ENCODE data around the gene CREB3L2.

The CREB3L2 gene

DNA sequence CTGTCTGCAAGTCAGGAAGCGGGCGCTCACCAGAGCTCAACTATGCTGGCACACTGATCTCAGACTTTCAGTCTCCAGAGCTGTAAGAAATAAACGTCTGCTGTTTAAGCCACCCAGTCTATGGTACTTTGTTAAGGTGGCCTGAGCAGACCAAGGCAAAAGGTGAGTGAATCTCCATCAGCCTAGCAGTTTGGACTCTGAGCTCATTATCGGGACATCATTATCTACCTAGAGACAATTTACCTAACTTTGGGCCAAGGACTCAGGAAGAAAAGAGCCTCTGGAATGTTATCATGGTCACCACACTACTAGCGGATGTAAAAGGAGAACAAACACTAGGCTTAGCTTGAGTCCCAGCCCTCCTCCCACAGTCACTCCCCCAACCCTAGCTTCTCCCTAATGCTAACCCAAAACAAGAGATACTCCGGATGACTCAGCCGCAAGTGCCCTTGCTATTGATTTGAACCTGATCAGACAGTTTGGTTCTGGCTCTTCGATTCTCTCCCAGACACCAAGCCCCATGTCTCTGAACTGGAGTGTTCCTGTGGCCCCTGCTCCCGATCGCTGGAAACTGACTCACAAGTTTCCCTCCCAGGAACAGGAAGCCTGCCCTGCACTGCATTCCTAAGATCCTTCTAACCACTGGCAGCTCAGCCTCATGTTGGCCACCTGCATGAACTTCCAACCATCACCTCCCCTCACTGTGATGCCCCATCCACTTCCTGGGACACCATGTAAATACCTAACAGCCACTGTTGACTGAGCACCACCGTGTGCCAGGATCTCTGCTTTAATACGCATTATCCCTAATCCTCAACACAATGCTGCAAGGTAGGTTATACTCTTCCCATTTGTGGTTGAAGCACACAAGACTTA, 34.5 kb downstream of the CREB3L2 start:
- DNase-seq: no peak

DNA sequence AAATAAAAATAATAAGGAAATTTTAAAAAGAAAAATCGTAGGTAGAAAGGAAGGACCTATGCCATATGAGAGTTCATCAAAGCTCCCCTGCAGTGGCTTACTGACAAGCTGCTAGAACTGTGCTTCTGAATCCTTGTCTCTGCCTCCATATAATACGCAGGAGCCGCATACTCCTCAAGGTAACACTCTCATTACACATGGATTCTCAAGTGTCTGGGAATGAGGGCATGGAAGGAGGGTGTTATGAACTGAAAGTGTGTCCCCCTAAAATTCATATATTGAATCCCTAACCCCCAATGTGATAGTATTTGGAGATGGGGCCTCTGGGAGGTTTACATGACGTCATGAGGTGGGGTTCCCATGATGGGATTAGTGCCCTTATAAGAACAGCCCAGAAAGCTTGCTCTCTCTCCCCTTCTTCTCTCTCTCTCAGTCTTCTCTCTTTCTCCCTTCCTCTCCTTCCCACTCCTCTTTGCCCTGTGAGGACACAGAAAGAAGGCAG, 35.2 kb downstream of the CREB3L2 start:
- no peak for DNase-seq

DNA sequence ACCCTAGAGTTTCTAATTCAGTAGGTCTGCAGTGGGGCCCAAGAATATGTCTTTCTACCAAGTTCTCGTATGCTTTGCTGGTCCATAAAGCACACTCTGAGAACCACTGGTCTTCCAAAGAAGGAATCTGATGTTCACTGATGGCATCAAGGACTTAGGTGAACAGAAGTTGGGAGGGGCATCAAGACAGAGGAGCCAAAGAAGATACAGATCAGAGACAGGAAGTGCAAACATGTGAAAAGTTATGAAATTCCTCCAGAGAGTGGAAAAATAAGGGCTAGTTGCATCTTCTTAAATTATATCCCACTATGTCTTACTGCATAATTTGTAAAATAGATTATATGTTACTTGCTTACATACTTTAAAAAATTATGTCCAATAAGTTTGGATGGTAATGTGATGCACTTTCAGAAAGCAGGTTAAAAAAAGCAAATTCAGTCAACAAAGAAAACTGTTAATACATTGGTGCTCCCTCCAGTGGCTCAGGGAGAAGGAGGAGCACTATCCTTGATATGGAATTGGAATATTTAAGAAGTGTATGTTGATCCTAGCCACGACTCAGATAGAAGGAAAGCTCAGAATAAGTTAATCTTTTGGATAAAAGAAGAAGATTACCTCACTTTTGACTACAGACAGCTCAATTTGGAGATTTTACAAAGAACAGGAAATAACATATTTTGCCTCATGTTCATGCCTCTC, 35.8 kb downstream of the CREB3L2 start:
- no peak for DNase-seq

DNA sequence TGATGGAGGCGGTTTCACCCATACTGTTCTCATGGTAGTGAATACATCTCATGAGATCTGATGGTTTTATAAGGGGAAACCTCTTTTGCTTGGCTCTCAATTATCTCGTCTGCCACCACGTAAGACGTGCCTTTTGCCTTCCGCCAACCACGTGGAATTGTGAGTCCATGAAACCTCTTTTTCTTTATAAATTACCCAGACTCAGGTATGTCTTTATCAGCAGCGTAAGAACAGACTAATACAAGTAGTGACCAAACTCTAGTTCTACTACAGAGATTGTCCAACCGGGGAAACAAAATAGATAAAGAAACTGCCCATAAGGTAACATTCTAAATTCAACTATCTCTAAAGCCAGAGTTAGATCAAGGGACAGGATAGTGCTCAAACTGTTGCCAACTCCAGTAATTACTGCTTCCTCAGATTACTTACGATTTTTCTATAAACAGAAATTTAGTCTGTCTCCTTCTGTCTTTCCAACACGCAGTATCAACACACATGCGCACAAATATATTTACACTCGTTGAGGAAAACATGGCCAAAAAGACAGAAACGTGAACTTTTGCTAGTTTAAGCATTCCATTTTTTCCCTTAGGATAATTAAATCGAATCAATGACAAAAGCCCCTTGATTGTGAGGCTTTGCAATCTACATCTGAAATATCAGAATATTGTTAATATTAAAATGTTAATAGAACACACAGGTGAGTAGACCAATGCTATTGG, 36.9 kb downstream of the CREB3L2 start:
- DNase-seq: no peak

DNA sequence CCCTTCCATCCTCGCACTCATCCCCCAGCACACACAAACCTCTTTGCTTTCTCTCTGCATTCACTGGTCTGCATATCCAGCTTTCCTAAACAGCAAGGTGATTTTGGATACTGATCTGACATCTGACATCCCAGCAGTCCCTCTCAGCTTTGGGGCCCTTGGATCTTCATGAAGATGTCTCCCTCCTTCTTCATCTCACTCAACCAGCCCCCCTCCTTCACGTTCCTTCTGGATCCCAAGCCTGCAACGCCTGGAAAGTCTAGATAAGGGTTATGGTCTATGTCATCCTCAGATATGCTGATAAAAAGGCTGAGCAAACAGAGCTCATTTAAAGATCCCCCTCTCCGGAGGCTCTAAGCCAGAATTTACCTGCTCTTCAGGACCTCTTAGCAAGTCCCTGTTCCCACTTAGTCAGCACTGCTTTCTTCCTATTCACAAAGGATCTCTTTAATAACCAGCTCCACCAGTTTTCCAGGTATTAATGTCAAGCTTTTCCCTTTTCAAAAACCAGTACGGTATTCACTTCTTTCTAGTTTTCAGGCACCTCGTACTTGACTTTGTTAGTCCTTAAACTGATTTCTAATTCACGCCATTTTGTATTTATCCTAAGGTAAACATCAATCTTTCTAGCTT, 38.9 kb downstream of the CREB3L2 start:
- DNase-seq: no peak

DNA sequence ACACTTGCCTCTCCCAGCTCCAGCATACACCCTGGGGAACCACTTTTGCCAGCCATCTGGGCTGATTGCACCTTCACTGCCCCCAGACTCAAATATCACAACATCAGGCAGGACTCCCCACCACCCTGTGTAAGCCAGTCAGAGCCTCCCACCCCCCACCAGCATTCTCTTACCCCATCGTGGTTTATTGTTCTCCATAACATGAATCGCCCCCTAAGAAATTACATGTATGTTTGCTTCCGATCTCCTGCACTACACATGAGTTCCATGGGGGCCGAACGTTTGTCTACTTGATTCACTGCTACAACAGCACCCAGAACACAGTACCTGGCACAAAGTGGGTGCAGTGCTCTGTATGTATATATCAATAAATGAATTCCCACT, 39.4 kb downstream of the CREB3L2 start:
- DNase-seq: no peak

DNA sequence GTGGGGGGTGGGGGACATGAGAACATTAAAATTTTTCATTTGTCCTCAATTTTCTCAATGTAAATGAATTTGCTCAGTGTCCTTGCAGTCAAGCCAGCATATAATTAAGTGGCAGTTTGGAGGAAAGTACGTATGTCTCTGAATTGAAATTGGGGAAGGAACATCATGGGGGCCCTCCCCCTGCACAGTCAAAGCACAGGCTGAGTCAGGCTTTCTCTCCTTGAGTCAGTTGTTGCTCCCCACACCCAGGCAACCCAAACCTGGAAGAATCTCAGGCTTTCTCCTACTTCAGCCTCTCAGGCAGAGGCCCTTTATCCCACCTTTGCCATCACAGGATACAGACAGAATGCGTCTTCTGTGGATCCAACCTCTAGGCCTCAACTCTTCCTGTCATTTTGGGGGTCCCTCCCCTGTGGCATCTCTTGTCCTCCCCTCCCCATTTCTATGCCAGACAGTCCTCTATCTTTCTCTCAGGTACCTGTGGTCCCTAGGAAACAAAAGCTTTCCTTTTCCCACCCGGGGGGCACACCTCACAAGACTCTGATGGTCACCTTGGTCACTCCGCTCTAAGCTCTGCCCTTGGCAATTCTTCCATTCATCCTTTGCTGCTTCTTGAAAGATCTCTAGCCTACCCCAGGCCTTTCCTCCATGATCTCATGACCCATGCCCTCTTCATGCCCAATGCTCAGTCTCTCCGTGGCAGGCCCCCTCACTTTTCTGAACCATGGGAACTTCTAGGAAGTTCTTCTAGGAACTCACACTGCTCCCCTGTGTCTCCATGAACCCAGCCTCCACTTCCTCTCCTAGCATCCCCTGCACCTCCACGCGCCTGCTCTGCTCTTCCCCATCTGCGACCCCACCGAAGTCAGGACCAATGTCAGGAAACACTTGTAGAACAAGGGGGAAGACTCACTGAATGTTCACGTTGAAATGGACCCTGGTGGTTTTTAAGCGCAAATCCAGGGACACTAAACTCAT, 40.4 kb downstream of the CREB3L2 start:
- DNase-seq: no peak

DNA sequence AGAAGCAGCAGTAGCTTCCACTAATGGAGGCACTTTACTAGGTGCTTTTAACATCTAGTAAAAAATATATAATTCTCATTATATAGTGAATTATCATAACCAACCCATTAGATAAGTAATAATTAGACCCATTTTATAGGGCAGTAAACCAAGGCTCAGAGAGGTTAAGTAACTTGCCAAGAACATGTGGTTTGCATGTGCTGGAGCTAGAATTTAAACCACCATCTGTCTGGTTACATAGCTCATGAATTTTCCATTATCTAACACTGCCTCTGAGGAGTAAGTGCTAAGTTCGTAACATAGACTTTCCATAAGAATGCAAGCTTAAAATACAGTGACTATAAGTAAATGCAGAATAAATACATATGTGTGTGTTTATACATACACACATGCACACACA, 41.9 kb downstream of the CREB3L2 start:
- no peak for DNase-seq

DNA sequence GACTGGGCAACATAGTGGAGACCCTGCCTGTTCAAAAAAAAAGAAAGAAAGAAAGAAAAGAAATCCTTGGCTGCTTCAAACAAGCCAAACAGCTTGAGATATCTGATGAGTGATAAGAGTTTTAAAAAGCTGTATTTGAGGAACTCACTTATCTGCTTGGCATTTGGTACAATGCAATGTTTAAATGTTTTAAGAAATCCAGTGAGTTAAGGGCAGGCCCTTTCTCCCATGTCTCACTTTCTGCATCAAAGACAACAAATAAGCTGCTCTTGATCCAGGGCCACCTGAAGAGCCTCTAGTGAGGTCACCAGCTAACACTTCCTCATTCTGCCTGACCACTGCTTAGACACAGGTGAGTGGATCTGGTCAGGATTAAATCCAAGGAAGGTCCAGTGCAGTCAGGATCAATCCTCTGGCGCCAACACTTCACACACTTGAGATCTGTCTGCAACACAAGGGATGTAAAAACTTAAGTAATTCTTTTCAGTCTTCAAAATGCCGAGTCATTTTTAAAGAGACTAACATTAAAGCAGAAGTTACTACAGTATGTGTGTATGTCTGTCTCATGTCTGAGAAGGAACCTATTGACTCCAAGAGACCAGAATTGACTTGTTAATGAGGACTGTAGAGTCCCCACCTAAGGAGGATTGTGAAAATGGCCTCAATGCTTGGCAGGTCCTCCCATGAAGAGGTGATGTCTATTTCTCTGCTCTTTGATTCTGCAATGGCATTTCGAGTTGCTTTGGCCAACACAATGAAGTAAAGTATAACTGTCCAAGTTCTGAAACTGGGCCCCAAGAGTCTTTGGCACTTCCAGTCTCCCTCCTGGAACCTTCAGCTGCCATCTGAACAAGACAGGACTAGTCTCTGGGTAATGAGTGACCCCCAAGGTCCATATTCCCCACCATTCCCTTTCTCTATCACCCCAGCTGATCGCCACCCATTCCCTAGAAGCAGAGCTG, 43.1 kb downstream of the CREB3L2 start:
- DNase-seq: no peak

DNA sequence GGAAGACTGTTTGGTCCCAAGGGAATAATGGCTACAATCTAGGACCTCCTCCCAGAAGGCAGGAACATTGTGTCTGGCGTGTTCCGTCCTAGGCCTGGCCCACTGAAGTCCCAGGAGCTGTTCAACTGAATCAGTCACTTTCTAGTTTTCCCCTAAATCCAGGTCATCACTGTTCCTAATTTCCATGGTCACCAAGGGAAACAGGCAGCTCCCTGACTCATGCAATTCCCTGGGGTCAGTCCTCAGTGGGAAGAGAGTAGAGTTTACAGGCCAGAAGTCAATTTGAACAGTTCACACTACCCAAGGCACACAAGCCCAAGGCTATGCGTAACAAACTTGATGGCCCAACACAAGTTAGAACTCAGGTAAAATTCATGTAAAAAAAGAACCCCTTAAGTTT, 44.0 kb downstream of the CREB3L2 start:
- DNase-seq: no peak

DNA sequence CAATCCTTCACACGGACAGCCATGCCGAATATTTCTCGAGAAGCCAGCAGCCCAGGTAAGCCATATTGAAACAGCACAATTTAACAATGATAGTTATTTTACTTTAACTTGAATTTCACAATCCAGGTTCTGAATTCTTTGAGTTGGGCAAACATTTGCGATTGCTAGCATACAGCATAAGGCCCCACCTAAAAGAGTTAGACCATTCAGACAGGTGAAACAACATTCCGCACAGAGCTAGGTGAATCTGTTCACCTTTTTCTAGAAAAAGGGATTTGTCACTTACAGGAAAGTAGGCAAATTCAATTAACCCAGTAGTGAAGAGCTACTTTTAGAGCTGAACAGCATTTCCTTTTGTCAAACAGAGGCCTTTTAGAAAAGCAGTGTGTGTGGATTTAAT, 45.3 kb downstream of the CREB3L2 start:
- no peak for DNase-seq

DNA sequence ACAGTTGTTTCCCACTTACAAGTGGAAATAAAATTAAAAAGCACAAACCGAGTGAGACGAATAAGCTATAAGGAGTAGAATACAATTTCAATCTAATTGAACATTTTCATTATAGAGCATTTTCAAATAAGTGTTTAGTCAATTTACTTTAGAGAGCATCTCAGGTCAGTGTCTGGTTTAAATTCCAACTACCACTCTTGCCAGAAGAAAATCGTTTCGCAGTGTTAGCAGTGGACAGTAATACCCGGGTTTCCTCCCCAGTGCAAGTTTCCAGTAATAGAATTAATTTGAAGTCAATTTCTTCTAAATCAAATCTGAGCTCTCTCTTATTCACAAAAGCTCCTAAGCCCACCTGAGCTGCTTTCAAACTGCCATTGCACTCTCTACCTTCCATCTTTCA, 45.7 kb downstream of the CREB3L2 start:
- no peak for DNase-seq

DNA sequence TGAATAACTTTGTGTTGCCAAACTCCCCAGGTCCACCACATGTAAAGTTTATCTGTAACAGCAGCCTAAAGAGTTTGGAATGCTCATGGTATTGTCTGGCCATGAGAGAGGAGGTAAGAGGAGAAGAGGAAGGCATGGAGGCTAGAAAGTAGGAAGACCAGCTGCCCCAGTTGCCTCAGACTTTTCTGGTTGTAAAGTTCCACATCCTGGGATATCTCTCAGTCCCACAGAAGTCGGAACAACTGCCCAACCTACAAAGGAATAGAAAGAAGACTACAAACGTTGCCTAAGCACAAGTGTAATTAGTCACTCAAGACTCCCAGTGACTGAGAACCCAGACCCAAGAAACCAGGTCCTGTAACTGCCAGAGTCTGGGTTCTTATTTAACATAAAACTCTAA, 47.3 kb downstream of the CREB3L2 start:
- no peak for DNase-seq

DNA sequence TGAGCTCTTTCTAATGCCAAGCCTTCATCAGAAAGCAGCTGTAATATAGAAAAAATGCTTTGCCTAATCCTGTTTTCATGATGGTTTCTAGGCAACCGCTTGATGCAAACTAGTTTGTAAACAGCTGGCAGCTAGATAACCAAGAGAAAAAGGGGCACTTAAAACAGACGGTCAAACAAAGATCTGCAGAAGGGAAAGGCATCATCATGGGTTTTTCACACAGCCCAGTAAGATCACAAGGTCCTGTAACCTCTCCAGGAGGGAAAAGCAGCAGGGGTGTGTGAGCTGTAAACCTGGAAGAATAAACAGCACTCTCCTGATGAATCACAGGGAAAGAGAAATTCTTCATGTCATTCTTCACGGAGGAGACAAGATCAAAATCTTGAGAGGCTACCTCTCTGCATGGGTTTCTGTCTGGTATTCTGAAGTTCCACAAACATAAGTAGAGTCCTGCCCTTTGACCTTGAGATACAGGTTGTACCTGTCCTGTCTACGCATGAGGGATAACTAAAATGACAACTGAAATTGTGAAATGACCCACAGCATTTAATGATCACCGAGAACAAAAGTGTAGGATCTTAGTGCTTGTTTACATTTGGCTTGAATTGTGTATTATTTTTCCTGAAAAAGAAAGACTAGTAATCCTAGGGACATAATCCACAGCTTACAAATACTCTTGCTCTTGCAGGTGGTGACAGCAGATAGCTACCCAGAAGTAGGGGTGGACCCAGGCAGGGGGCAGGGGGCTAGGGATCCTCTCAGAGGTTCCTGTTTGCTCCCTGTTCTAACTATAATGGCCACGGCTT, 48.0 kb downstream of the CREB3L2 start:
- no peak for DNase-seq

DNA sequence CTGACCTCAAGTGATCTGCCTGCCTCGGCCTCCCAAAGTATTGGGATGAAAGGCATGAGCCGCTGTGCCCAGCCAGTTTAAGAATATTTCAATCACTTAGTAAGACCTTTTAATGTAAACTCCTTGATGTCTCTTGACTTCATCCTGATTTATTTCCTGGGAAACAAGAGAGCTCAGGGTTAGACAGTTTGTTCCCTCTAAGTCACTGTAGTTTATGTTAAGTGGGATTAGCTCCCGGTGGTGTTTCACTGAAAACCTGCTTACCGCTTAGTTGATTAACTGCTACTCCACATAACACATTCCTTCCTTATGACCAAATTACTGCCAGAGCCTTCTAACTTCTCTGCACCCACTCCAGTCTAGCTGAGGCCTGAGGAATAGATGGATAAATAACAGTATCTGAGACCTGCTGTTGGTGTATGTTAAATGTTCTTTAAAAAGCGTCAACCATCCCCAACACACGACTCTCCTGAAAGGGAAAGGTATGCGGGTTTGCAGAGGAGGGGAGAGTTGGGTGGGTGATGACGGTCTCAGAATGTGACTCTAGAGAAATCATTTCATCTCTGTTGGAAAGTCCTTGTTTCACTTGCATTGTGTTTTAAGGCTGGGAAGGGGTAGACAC, 48.7 kb downstream of the CREB3L2 start:
- DNase-seq: no peak

DNA sequence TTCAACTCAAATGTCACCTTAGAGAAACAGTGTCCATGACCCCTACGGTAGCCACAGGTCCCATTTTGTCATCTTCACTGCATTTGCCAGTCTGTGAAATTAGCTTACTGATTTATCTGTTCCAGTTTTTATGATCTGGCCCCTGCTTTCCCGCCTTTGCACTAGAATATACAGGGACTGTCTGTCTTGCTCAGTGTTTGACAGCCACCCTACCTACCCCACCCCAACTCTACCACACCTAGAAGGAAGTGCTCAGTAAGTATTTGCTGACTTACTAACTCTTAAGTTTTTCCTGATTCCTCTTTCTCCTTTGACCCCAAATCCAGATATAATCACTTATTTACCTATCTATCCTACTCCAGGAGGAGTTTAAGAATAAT, 49.5 kb downstream of the CREB3L2 start:
- DNase-seq: no peak

DNA sequence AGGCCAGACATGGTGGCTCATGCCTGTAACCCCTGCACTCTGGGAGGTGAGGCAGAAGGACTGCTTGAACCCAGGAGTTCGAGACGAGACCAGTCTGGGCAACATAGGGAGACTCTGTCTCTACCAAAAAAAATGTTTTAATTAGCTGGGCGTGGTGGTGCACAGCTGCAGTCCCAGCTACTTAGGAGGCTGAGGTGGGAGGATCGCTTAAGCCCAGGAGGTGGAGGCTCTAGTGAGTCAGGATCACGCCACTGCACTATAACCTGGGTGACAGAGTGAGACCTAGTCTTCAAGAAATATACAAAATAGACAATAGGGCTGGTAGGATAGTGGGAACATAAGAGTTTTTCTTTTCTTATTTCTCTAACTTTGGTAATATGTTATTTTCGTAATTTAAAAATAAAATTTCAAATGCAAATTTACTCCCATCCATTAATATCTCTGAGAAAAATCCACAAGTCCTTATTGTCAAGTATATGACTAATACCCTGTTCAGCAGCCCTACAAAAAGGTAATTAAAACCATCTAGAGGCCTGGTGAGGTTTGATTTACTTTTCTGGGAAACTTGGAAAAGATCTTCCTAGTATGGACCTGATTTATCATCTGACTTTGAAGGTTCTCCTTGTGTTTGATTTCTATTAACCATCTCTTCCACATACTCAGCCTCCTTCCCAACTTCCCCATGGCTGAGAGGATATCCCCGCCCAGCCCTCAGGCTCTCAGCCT, 50.0 kb downstream of the CREB3L2 start:
- no peak for DNase-seq

DNA sequence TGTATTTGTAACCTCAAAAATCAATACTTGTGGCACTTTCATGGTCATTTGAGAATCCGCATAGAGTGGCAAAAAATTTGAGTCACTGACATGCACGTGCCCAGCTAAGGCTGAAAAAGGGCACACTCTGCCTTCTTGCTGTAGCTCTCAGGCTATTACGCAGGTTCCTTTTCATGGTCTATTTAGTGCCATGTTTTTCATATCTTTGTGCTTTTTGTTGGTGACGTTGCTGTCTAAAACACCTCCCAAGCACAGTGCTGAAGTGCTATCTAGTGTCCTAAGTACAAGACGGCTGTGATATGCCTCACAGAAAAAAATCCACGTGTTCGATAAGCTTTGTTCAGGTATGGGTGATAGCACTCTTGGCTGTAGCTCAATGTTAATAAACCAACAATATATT, 50.9 kb downstream of the CREB3L2 start:
- DNase-seq: no peak

DNA sequence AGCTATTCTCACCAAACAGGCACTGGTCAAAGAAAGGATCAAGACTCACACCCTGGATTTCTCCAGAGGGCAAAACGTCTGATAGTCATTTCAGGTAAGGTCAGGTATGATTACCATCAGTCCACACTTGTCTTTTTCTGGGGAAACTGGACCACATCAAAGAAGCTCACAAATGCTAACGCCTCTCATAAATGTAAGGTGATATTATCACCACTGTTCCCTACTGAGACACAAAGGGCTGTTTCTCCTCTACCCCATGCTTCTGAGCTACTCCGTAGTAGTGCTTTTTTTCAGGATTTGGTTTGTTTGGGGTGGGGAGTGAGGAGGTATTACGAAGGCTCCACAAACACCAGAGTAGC, 51.6 kb downstream of the CREB3L2 start:
- DNase-seq: no peak

Data from stimulated activated CD4-positive, alpha-beta T cell treated with anti-CD3 and anti-CD28 coated beads, Interleukin-4, amount 100 ng/mL, for 4 hours (primary cell).